Type B pancreatic cell (in vitro differentiated cells): Measurements from ENCODE around the gene C6orf62. TPM values are rescaled to one million over a fixed set of nuclear protein-coding genes. Genes with fewer than 3 reads are reported as not detected.

Experiments
- DNase-seq: peaks from one replicate; pipeline ENCODE4 v3.0.0; 2021; ENCODE audit warnings: mixed read lengths; ENCODE audit not compliant: unreplicated experiment; ENCODE audit errors: extremely low spot score
- H3K27ac Mint-ChIP-seq: 2 replicates; pipeline ENCODE4 v1.8.0; 2021; ENCODE audit warnings: mild to moderate bottlenecking, mixed read lengths
- H3K27me3 Mint-ChIP-seq: 2 replicates; pipeline ENCODE4 v1.8.0; 2021; ENCODE audit warnings: mixed read lengths
- H3K36me3 Mint-ChIP-seq: 2 replicates; pipeline ENCODE4 v1.8.0; 2021; ENCODE audit warnings: mixed read lengths
- H3K4me1 Mint-ChIP-seq: one replicate; pipeline ENCODE4 v1.8.0; 2021; ENCODE audit warnings: mixed read lengths; ENCODE audit not compliant: unreplicated experiment
- H3K4me3 Mint-ChIP-seq: 2 replicates; pipeline ENCODE4 v1.8.0; 2021; ENCODE audit warnings: mild to moderate bottlenecking, mixed read lengths
- H3K9me3 Mint-ChIP-seq: 2 replicates; pipeline ENCODE4 v1.8.0; 2021; ENCODE audit warnings: mixed read lengths
- CTCF ChIP-seq: fragments of 200-600 bp; sonication (generic); conservative IDR thresholded peaks from 2 replicates; pipeline ENCODE4 v1.5.0; 2021; ENCODE audit warnings: antibody characterized with exemption, mild to moderate bottlenecking
- total RNA-seq: library from RNA; stranded (reverse); gene quantifications from 2 replicates; pipeline ENCODE4 v1.2.1, GENCODE V29; 2021; ENCODE audit warnings: low replicate concordance

The C6orf62 gene
- total RNA-seq, 1 donor from 2014 or later: 77.5 TPM

- TF ChIP-seq CTCF: no peak
- peaks cover 10% of the 10 kb centered on the region for H3K4me1 Mint-ChIP-seq
- no peak overlapping the region for H3K4me3 Mint-ChIP-seq
- H3K36me3 Mint-ChIP-seq: peaks cover 45% of the 10 kb centered on the region
- H3K27me3 Mint-ChIP-seq: no peaks in the 10 kb centered on the region
- DNase-seq: no peak
- H3K27ac Mint-ChIP-seq: peak overlapping the region; percentile 55
- H3K9me3 Mint-ChIP-seq: no peaks in the 10 kb centered on the region
Observed at GRCh38 chr6:24658573-24659560, 60.1 kb downstream of the C6orf62 start.

DNA sequence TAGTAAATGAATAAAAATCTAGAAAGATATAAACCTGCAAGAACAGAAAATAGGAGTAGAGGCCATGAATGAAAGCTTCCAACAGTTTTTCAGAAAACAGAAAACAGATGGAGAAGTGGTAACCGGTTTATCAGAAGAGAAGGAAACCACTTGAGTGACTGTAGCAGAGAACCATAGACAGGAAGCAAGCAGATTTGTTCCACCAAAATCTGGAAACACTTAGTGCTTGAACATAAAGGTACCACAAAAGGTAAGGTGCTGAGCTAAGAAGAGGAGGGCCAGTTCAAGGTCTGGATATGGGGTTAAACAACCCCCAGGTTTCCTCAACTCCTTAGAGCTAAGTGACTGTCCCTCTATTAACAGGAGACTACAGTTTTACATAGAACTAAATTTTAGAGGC, 63.7 kb downstream of the C6orf62 start:
- Mint-ChIP-seq H3K36me3 (peaks cover 32% of the 10 kb centered on the region), H3K4me1 (no peaks in the 10 kb centered on the region), H3K4me3 (no peak overlapping the region), H3K9me3 (no peaks in the 10 kb centered on the region), H3K27me3 (no peaks in the 10 kb centered on the region), H3K27ac (no peak overlapping the region)
- DNase-seq: no peak
- no peak for TF ChIP-seq CTCF

Other genes starting within 250 kb of the C6orf62 start
- 1.2 and 3.8 TPM in 2 replicates for gene GPLD1, start 229.6 kb downstream of the C6orf62 start, total RNA-seq
- 9.6 and 14.7 TPM in 2 replicates for gene ALDH5A1, start 224.2 kb downstream of the C6orf62 start, total RNA-seq
- gene KIAA0319, start 73.0 kb downstream of the C6orf62 start, total RNA-seq: 0.29 and 0.39 TPM in 2 replicates
- 42.6 and 44.1 TPM in 2 replicates for gene TDP2, start 52.3 kb downstream of the C6orf62 start, total RNA-seq
- gene ACOT13, start 52.1 kb downstream of the C6orf62 start, total RNA-seq: 22.0 and 24.7 TPM in 2 replicates
- 38.0 and 66.3 TPM in 2 replicates for gene GMNN, start 55.8 kb upstream of the C6orf62 start, total RNA-seq
- gene ARMH2, start 79.8 kb upstream of the C6orf62 start, total RNA-seq: not detected in 2 replicates
- 2.1 and 4.2 TPM in 2 replicates for gene RIPOR2, start 216.8 kb upstream of the C6orf62 start, total RNA-seq